GM18511 (cell line): Measurements from ENCODE around the gene SOBP.
A peak's percentile ranks its signal among the peaks of the same experiment; 100 is the strongest.

Experiments used
- ATAC-seq: cut with Tn5 transposase; IDR thresholded peaks from one replicate; pipeline ENCODE4 v1.9.1; 2021; ENCODE audit warnings: mild to moderate bottlenecking, moderate library complexity; ENCODE audit not compliant: unreplicated experiment

The SOBP gene

DNA sequence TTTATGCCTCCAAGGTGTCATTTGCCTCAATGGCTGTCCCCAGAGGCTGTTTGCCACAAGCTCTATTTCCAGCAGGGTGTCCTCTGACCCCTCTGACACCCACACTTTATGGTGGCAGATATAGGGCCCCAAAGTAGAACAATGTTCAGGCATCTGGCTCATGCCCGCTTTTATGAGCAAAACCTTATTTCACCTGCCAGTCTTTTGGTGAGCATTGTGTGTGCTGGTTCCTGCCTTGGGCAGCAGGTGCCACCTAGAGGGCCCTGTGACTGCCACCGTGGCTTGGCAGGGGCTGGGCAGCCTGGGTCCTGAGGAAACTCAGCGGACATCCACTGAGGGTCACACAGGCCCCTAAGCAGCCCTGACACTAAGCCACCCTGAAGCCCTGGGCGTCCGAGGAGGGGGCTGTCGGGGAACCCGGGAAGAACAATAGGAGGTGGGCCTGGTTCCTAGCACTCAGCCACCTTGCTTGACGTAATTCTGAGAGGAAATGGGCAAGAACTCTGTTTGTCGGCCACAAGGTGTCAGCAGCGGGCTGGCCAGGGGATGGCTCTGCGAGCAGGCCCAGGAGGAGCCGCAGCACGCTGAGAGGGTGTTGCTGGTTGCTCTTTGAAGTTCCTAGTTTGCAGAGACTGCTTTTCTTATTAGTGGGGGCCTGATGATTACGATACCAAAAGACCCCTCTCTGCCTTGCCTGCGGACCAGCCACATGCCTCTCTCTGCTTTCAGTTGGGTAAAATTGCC, 185.2 kb downstream of the SOBP start:
- ATAC-seq = peak; percentile 93

DNA sequence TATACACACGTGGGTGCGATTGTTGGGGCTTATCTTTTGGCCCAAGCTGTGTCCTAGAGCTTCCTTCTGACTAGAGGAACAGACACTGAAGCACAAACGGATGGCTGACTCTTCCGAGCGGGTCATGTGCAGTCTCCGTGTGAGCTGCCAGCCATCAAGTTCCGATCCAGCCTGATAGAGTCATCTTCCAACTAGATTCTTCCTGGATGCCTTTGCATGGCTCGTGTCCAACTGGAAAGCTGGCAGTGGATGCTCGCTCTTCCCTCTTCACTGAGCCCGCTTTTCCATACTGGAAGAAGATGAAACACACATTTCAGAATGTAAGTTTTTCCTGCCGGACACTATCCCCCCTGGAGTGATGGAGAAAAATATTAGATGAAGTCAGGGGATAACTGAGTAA, 186.1 kb downstream of the SOBP start:
- ATAC-seq = no peak

GRCh38 chr6:107677399-107677798, 187.5 kb downstream of the SOBP start:
- no peak for ATAC-seq

GRCh38 chr6:107679457-107679856, 189.5 kb downstream of the SOBP start:
- ATAC-seq = no peak

DNA sequence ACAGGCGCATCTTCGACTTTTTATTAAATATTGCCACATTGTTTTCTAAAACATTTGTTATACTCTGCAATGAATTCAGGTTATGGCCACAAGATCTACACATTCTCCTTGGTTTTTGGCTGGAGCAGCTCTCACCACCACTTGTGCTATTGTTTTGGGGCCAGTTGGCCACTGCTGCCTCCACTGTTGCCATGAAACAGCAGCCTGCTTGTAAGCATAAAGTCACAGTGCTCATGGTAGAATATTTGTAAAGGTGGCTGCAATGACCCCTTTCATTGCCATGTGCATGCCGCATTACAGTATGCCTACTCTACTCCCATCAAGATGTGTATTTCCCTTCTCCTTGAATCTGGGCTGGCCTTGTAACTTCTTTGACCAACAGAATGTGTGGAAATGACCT, 192.8 kb downstream of the SOBP start:
- ATAC-seq = no peak

DNA sequence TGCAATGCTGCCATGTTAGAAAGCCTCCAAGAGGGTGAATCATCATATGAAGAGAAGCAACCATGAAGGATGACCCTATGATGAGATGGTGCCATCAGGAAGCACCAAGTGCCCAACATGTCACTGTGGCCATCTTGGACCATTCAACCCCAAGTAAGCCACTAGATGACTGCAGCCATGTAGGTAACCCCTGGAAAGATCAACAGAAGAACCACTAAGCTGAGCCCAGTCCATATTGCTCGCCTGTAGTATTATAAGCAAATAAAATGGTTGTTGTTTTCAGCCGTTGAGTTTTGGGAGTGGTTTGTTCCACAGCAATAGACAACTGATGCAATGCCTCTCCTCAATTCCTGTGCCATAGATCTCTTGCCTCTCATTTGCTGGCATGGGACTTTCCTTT, 193.3 kb downstream of the SOBP start:
- no peak for ATAC-seq

DNA sequence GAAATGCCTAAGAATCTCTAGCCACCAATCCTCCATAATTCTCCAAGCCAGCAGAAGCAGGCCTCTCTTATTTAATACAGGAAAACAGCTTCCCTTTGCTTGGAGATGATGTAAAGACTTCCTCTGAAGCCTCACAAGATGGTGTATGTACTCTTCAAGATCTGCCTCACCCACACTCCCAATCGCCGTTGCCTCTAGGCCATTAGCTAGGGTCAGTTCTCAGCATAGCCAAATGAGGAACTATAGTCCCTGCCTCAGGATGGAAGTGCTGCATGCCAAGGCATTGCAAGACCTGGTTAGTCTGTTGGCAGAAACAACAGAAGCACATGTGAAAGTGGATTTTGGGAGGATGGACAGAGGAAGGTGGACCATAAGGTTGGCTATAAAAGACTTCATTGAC, 195.1 kb downstream of the SOBP start:
- ATAC-seq = no peak

DNA sequence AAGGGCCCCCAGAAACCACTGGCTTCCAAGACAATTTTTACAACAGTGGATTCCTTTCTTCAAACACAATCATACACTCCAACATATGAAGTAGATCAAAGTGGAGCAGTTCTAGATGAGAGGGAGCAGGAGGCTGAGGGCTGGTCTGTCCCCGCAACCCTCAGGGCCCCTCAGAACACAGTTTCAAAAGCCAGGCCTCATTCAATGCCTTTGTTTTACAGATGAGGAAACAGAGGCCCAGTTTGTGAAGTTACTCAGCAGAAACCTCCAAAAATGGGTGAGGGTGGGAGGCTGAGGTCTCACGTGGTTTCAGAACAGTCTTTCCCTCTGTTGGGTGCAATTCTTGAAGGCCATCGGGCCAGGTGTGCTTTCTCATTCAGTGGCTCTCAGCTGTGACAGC, 199.3 kb downstream of the SOBP start:
- ATAC-seq = no peak

- ATAC-seq = no peak
Observed at GRCh38 chr6:107689951-107690642, 200.2 kb downstream of the SOBP start.

DNA sequence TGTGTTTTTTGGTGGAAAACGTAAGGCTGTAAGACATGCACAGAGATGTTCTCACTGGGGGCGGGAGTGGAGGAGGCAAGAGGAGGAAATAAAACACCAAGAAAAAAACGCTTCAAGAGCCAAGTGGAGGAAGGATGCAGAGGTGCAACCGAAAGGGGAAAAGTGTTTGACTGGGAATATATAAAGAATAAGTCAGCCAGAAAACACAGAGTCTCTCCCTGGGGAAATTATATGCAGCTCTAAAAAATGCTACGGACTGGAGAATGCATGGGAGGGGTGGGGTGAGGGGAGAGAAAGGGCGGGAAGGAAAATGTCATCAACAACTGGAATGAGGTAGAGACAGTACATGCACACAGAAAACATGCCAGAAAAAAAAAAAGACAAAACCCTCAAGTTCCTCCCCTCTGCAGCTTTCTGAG, 200.7 kb downstream of the SOBP start:
- no peak for ATAC-seq

- ATAC-seq = no peak
Observed at GRCh38 chr6:107691062-107691751, 201.3 kb downstream of the SOBP start.

- ATAC-seq = no peak
Observed at GRCh38 chr6:107692351-107692750, 202.4 kb downstream of the SOBP start.

DNA sequence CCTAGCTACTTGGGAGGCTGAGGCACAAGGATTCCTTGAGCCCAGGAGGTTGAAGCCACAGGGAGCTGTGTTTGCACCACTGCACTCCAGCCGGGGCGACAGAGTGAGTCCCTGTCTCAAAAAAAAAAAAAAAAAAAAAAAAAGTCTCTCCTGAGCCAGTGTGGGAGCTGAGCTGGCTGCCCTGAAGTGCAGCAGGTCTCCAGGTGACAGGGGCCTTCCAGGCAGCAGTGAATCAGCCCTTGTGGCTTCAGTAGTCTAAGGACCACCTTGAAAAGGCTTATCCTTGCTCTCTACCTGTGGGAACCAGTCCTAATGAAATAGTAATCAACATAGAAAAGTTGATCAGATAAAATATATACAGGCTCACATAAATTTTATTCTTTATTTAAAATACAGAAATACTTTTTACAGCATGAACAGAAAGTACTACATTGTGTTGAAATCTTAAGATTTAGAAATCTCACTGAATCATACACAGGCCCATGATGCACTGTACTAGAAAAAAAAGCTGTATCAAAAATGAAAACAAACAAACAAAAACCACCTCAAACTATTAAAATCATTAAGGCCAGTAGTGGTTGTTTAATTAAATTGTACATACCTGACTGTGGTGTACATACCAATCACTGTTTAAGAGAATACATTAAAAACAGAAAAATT, 205.3 kb downstream of the SOBP start:
- ATAC-seq = no peak

- no peak for ATAC-seq
Observed at GRCh38 chr6:107697682-107698081, 207.8 kb downstream of the SOBP start.

DNA sequence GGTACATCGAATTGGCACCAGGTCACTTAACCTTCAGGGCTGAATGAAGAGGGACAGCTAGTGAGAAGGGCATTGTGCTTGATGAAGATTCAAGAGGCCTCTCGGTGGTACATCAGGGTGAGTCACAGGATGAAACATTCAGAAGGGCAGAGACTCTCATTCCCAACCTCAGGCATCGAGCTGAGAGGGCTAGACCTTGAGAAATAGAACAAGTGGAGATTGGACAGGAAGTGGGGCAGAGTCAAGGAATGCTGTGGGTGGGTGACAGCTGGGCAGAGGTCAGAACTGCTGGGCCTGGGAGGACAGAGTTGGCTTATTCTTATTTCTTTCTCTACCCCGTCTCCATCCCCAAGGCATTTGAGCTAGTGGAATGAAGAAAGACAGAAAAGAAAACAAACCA, 208.2 kb downstream of the SOBP start:
- no peak for ATAC-seq

GRCh38 chr6:107699254-107699653, 209.3 kb downstream of the SOBP start:
- no peak for ATAC-seq

- ATAC-seq = no peak
Observed at GRCh38 chr6:107699697-107700325, 209.9 kb downstream of the SOBP start.

GRCh38 chr6:107703606-107704005, 213.7 kb downstream of the SOBP start:
- ATAC-seq = no peak

GRCh38 chr6:107704347-107705013, 214.6 kb downstream of the SOBP start:
- ATAC-seq = no peak

DNA sequence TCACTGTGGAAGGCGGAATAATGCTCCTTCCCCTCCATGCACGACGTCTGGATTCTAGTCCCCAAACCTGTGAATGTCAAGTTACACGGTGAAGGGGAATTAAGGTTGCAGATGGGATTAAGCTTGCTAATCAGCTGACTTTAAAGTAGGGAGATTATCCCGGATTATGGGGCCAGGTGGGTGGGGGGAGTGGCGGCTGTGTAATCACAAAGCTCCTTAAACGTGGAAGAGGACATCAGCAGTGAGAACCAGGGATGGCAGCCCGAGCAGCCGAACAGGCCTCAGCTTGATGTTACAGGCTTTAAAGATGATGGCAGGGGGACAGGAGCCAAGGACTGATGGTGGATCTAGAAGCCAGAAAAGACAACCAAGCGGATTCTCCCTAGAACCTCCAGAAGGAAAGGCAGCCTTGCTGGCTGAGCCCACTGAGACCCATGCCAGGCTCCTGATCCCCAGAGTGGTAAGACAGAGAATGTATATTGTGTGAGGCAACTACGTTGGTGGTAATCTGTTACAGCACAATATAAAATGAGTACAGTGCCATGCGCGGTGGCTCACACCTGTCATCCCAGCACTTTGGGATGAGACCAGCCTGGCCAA, 216.7 kb downstream of the SOBP start:
- no peak for ATAC-seq
